Measurements from ENCODE around the gene PEMT. TPM values are rescaled to one million over a fixed set of nuclear protein-coding genes. Genes with fewer than 3 reads are reported as not detected.

Gene PEMT
- total RNA-seq, 1 experiment from 2014 or later, result 25.6 TPM

- Mint-ChIP-seq H3K36me3 (ENCODE audit: insufficient read depth, unreplicated experiment) (no peaks in the 10 kb centered on the region), H3K27me3 (ENCODE audit: unreplicated experiment) (no peaks in the 10 kb centered on the region), H3K4me1 (ENCODE audit: low read depth, unreplicated experiment) (no peaks in the 10 kb centered on the region), H3K27ac (ENCODE audit: unreplicated experiment) (no peak overlapping the region), H3K9me3 (ENCODE audit: low read depth, unreplicated experiment) (no peaks in the 10 kb centered on the region), H3K4me3 (ENCODE audit: low read depth, unreplicated experiment) (no peak overlapping the region)
- no TSS peak for BruUV-seq (replicated peaks)
- DNase-seq, result no peak
- CTCF ChIA-PET, result no interaction called here
- intact Hi-C loops (cut with micrococcal nuclease; ENCODE audit: unreplicated experiment), result no loop called here
- TF ChIP-seq CTCF (IDR thresholded peaks at IDR 0.05; ENCODE audit: unreplicated experiment), result no peak
These were observed 50.4 kb downstream of the PEMT start for GRCh38 chr17:17540935-17541639.

GRCh38 chr17:17540278-17540906, 51.1 kb downstream of the PEMT start:
- CTCF ChIA-PET, result no interaction called here
- intact Hi-C loops (cut with micrococcal nuclease; ENCODE audit: unreplicated experiment), result no loop called here
- no peaks in the 10 kb centered on the region for H3K36me3 Mint-ChIP-seq (ENCODE audit: insufficient read depth, unreplicated experiment)
- no peaks in the 10 kb centered on the region for H3K9me3 Mint-ChIP-seq (ENCODE audit: low read depth, unreplicated experiment)
- H3K4me1 Mint-ChIP-seq (ENCODE audit: low read depth, unreplicated experiment), result no peaks in the 10 kb centered on the region
- no peak overlapping the region for H3K27ac Mint-ChIP-seq (ENCODE audit: unreplicated experiment)
- no peak for TF ChIP-seq CTCF (IDR thresholded peaks at IDR 0.05; ENCODE audit: unreplicated experiment)
- DNase-seq, result no peak
- BruUV-seq (replicated peaks), result no TSS peak
- no peak overlapping the region for H3K4me3 Mint-ChIP-seq (ENCODE audit: low read depth, unreplicated experiment)
- H3K27me3 Mint-ChIP-seq (ENCODE audit: unreplicated experiment), result no peaks in the 10 kb centered on the region

- no peaks in the 10 kb centered on the region for H3K9me3 Mint-ChIP-seq (ENCODE audit: low read depth, unreplicated experiment)
- H3K4me1 Mint-ChIP-seq (ENCODE audit: low read depth, unreplicated experiment), result no peaks in the 10 kb centered on the region
- no peak for DNase-seq
These were observed 51.9 kb downstream of the PEMT start for GRCh38 chr17:17539591-17539990.

More at GRCh38 chr17:17539591-17539990, 51.9 kb downstream of the PEMT start:
- intact Hi-C loops (cut with micrococcal nuclease; ENCODE audit: unreplicated experiment), result no loop called here
- no peaks in the 10 kb centered on the region for H3K36me3 Mint-ChIP-seq (ENCODE audit: insufficient read depth, unreplicated experiment)
- H3K27ac Mint-ChIP-seq (ENCODE audit: unreplicated experiment), result no peak overlapping the region
- CTCF ChIA-PET, result no interaction called here
- no peaks in the 10 kb centered on the region for H3K27me3 Mint-ChIP-seq (ENCODE audit: unreplicated experiment)
- no peak for TF ChIP-seq CTCF (IDR thresholded peaks at IDR 0.05; ENCODE audit: unreplicated experiment)
- no peak overlapping the region for H3K4me3 Mint-ChIP-seq (ENCODE audit: low read depth, unreplicated experiment)
- no TSS peak for BruUV-seq (replicated peaks)

All from Calu3 (cell line).